ENCODE data around the gene EXT2.

The EXT2 gene

GRCh38 chr11:44189986-44190882, 94.8 kb downstream of the EXT2 start:
- Histone ChIP-seq H3K27me3 (ENCODE audit: insufficient read depth, low read depth, severe bottlenecking) (no peaks in the 10 kb centered on the region), H3K4me3 (ENCODE audit: low read depth, low read length) (no peak overlapping the region), H3K27ac (no peak overlapping the region), H3K36me3 (no peaks in the 10 kb centered on the region; the same call in 1 of the 2 replicates), H3K9me3 (ENCODE audit: severe bottlenecking) (no peaks in the 10 kb centered on the region)
- TF ChIP-seq CTCF (IDR thresholded peaks at IDR 0.05; ENCODE audit: low read depth, low read length) = no peak
- DNase-seq = no peak

GRCh38 chr11:44190883-44191230, 95.4 kb downstream of the EXT2 start:
- no peak for DNase-seq
- Histone ChIP-seq H3K4me3 (ENCODE audit: low read depth, low read length) (no peak overlapping the region), H3K36me3 (no peaks in the 10 kb centered on the region; the same call in 1 of the 2 replicates), H3K9me3 (ENCODE audit: severe bottlenecking) (no peaks in the 10 kb centered on the region), H3K27ac (no peak overlapping the region), H3K27me3 (ENCODE audit: insufficient read depth, low read depth, severe bottlenecking) (no peaks in the 10 kb centered on the region)
- TF ChIP-seq CTCF (IDR thresholded peaks at IDR 0.05; ENCODE audit: low read depth, low read length) = no peak

GRCh38 chr11:44191322-44192016, 96.0 kb downstream of the EXT2 start:
- no peak for TF ChIP-seq CTCF (IDR thresholded peaks at IDR 0.05; ENCODE audit: low read depth, low read length)
- Histone ChIP-seq H3K9me3 (ENCODE audit: severe bottlenecking) (no peaks in the 10 kb centered on the region), H3K36me3 (no peaks in the 10 kb centered on the region; the same call in 1 of the 2 replicates), H3K4me3 (ENCODE audit: low read depth, low read length) (no peak overlapping the region), H3K27me3 (ENCODE audit: insufficient read depth, low read depth, severe bottlenecking) (no peaks in the 10 kb centered on the region), H3K27ac (no peak overlapping the region)
- DNase-seq = no peak

- H3K27ac ChIP-seq = no peak overlapping the region
Observed at GRCh38 chr11:44192017-44192385, 96.5 kb downstream of the EXT2 start.

GRCh38 chr11:44192462-44193100, 97.1 kb downstream of the EXT2 start:
- no peak for DNase-seq
- Histone ChIP-seq H3K36me3 (no peaks in the 10 kb centered on the region; the same call in 1 of the 2 replicates), H3K9me3 (ENCODE audit: severe bottlenecking) (no peaks in the 10 kb centered on the region), H3K27me3 (ENCODE audit: insufficient read depth, low read depth, severe bottlenecking) (no peaks in the 10 kb centered on the region), H3K4me3 (ENCODE audit: low read depth, low read length) (no peak overlapping the region), H3K27ac (no peak overlapping the region)
- TF ChIP-seq CTCF (IDR thresholded peaks at IDR 0.05; ENCODE audit: low read depth, low read length) = no peak

More at GRCh38 chr11:44192017-44192385, 96.5 kb downstream of the EXT2 start:
- H3K27me3 ChIP-seq (ENCODE audit: insufficient read depth, low read depth, severe bottlenecking) = no peaks in the 10 kb centered on the region
- DNase-seq = no peak
- no peak for TF ChIP-seq CTCF (IDR thresholded peaks at IDR 0.05; ENCODE audit: low read depth, low read length)
- H3K9me3 ChIP-seq (ENCODE audit: severe bottlenecking) = no peaks in the 10 kb centered on the region
- H3K36me3 ChIP-seq = no peaks in the 10 kb centered on the region; the same call in 1 of the 2 replicates
- no peak overlapping the region for H3K4me3 ChIP-seq (ENCODE audit: low read depth, low read length)

Measured in WERI-Rb-1 (cell line).